HG03060 (cell line): ENCODE measurements around the gene PNCK.
"Not testable (repeated sequence)": the region's sequence is repeated elsewhere in the genome, so short reads cannot be mapped to it uniquely, and the experiment has no call there.

Experiments
- ATAC-seq: cut with Tn5 transposase; IDR thresholded peaks from one replicate; pipeline ENCODE4 v1.9.1; 2021; ENCODE audit warnings: low read depth, moderate number of reproducible peaks; ENCODE audit not compliant: unreplicated experiment

The PNCK gene

GRCh38 chrX:153687121-153688039, 13.8 kb upstream of the PNCK start, which contains the start of gene SLC6A8:
Gene SLC6A8 (plus strand): TSS chrX:153687926. CDS start chrX:153688575, 649 bp downstream.
- ATAC-seq, result no peak

GRCh38 chrX:153686711-153687110, 13.1 kb upstream of the PNCK start:
- ATAC-seq, result no peak

- no peak for ATAC-seq
Observed at GRCh38 chrX:153685751-153686696, 12.4 kb upstream of the PNCK start.

GRCh38 chrX:153685156-153685536, 11.5 kb upstream of the PNCK start:
- no peak for ATAC-seq

- ATAC-seq, result no peak
Observed at GRCh38 chrX:153684467-153685155, 11.0 kb upstream of the PNCK start.

- ATAC-seq, result not testable (repeated sequence)
Observed at GRCh38 chrX:153683486-153683885, 9.9 kb upstream of the PNCK start.

GRCh38 chrX:153681175-153681574, 7.6 kb upstream of the PNCK start:
- no peak for ATAC-seq

- ATAC-seq, result no peak
Observed at GRCh38 chrX:153674219-153674851, 722 bp upstream of the PNCK start.

- ATAC-seq, result no peak
Observed at GRCh38 chrX:153672531-153673427, 834 bp downstream of the PNCK start.

- no peak for ATAC-seq
Observed at GRCh38 chrX:153671589-153672530, 1.8 kb downstream of the PNCK start.

GRCh38 chrX:153670748-153671588, 2.6 kb downstream of the PNCK start:
- ATAC-seq, result no peak

GRCh38 chrX:153669901-153670731, 3.5 kb downstream of the PNCK start:
- ATAC-seq, result no peak

GRCh38 chrX:153669174-153669890, 4.3 kb downstream of the PNCK start:
- no peak for ATAC-seq

- ATAC-seq, result no peak
Observed at GRCh38 chrX:153668423-153669173, 5.0 kb downstream of the PNCK start.

GRCh38 chrX:153667956-153668396, 5.6 kb downstream of the PNCK start:
- no peak for ATAC-seq
